GM12874 (cell line): Measurements from ENCODE around the gene IFNG.

Experiments
- CTCF ChIP-seq: IDR thresholded peaks from 2 replicates; pipeline ENCODE4 v1.5.1; 2011; ENCODE audit warnings: low read depth, mild to moderate bottlenecking, control low read depth, low read length, moderate library complexity; ENCODE audit not compliant: insufficient read depth

IFNG gene

GRCh38 chr12:68190301-68190700 lies 30.8 kb upstream of the IFNG start:
- TF ChIP-seq CTCF = no peak

- no peak for TF ChIP-seq CTCF
Measured at GRCh38 chr12:68189821-68190242, 30.3 kb upstream of the IFNG start.

GRCh38 chr12:68185598-68185997 lies 26.1 kb upstream of the IFNG start:
- TF ChIP-seq CTCF = no peak

- TF ChIP-seq CTCF = no peak
Measured at GRCh38 chr12:68180792-68181744, 21.5 kb upstream of the IFNG start.

GRCh38 chr12:68178774-68179439 lies 19.4 kb upstream of the IFNG start:
- no peak for TF ChIP-seq CTCF

- TF ChIP-seq CTCF = no peak
Measured at GRCh38 chr12:68178184-68178583, 18.6 kb upstream of the IFNG start.

- no peak for TF ChIP-seq CTCF
Measured at GRCh38 chr12:68177562-68177961, 18.0 kb upstream of the IFNG start.
